HepG2 (cell line): ENCODE measurements around the gene USP12. TPM values are rescaled to one million over a fixed set of nuclear protein-coding genes. Genes with fewer than 3 reads are reported as not detected.

Source experiments
- ATAC-seq: fragments of 200-7000 bp; cut with Tn5 transposase; 3 replicates; pipeline ENCODE4 v1.9.1; 2020; ENCODE audit warnings: mild to moderate bottlenecking, moderate library complexity
- BruUV-seq: library from RNA; stranded (reverse); fragments of 400-500 nt; replicated peaks from 2 replicates; lab custom pipeline; 2021; lab: Mats Ljungman, UMichigan
- CTCF ChIA-PET: fragments of 300-600 bp; formaldehyde crosslinking; extraction: SDS; loops from one replicate; lab custom pipeline; 2021; ENCODE audit warnings: low total read pairs, inconsistent platforms, low intra/inter-chr PET ratio; lab: Yijun Ruan, JAX
- POLR2A ChIA-PET: fragments of 350-600 bp; sonication (Branson Sonifier 250); formaldehyde crosslinking; loops from one replicate; lab custom pipeline; 2020; ENCODE audit warnings: antibody characterized with exemption, inconsistent platforms; lab: Yijun Ruan, JAX
- DNase-seq: peaks from one replicate; pipeline ENCODE4 v3.0.0-alpha.2; 2015; ENCODE audit warnings: low spot score
- FAIRE-seq: peaks from 3 replicates; lab custom pipeline; 2011; peaks lifted over from hg19 to GRCh38; lab: Jason Lieb, UNC
- H2AFZ ChIP-seq: one replicate; pipeline ENCODE4 v1.6.1; 2011; ENCODE audit warnings: low read length, inconsistent platforms
- H3K27ac ChIP-seq: fragments of 300-600 bp; 3 replicates; pipeline ENCODE4 v1.8.0; 2011; ENCODE audit warnings: mixed run types, mild to moderate bottlenecking, mixed read lengths, low read length, inconsistent platforms; ENCODE audit not compliant: insufficient read depth; ENCODE audit errors: extremely low read length
- H3K27me3 ChIP-seq, 2 experiments: fragments of 200-600 bp in 1 of 2; 2 replicates in 1 of 2; 3 replicates in 1 of 2; pipeline versions ENCODE4 v1.6.0 to v1.8.0; 2011; ENCODE audit warnings: low read length in 2 of 2, mild to moderate bottlenecking in 2 of 2, moderate library complexity in 2 of 2, inconsistent platforms in 1 of 2; ENCODE audit not compliant: insufficient read depth in 2 of 2, control insufficient read depth in 1 of 2
- H3K36me3 ChIP-seq, 2 experiments: fragments of 200-600 bp in 1 of 2; replicated peaks in 1 of 2; 2 replicates in 1 of 2; 3 replicates in 1 of 2; pipeline versions ENCODE4 v1.5.1 to v1.8.0; 2011; ENCODE audit warnings: low read length in 2 of 2, inconsistent platforms in 1 of 2; ENCODE audit not compliant: insufficient read depth in 2 of 2, control insufficient read depth in 1 of 2
- H3K4me1 ChIP-seq: 2 replicates; pipeline ENCODE4 v1.5.1; 2012; ENCODE audit warnings: low read length, inconsistent platforms; ENCODE audit not compliant: insufficient read depth
- H3K4me2 ChIP-seq: 2 replicates; pipeline ENCODE4 v1.6.0; 2011; ENCODE audit warnings: low read depth, low read length, inconsistent platforms
- H3K4me3 ChIP-seq, 3 experiments: fragments of 200-600 bp in 1 of 3; sonication (generic), shearing (Covaris generic) in 1 of 3; replicated peaks in 1 of 3; 2 replicates each; pipeline ENCODE4 v1.5.1; 2011 to 2016; ENCODE audit warnings: low read length in 3 of 3, inconsistent platforms in 2 of 3, low read depth in 2 of 3, mild to moderate bottlenecking in 2 of 3, control low read depth in 1 of 3, mixed read lengths in 1 of 3; ENCODE audit not compliant: insufficient read depth in 1 of 3
- H3K79me2 ChIP-seq: one replicate; pipeline ENCODE4 v1.6.1; 2011; ENCODE audit warnings: low read length, inconsistent platforms; ENCODE audit not compliant: insufficient read depth
- H3K9ac ChIP-seq: 2 replicates; pipeline ENCODE4 v1.6.0; 2011; ENCODE audit warnings: mild to moderate bottlenecking, low read depth, low read length, inconsistent platforms; ENCODE audit not compliant: insufficient read depth
- H3K9me3 ChIP-seq: 2 replicates; pipeline ENCODE4 v1.5.1; 2012; ENCODE audit warnings: mild to moderate bottlenecking, low read length
- H4K20me1 ChIP-seq: 2 replicates; pipeline ENCODE4 v1.6.0; 2011; ENCODE audit warnings: inconsistent platforms, mild to moderate bottlenecking, low read length, moderate library complexity; ENCODE audit not compliant: insufficient read depth
- ATM ChIP-seq: fragments of 450-650 bp; IDR thresholded peaks from 2 replicates; pipeline ENCODE4 v1.7.1; 2017; ENCODE audit warnings: mild to moderate bottlenecking, borderline replicate concordance
- CREBL2 ChIP-seq: sonication (generic); formaldehyde crosslinking; IDR thresholded peaks from 2 replicates; pipeline ENCODE4 v1.8.1; 2023; ENCODE audit warnings: missing genetic modification reagents, mild to moderate bottlenecking, borderline replicate concordance
- DPF2 ChIP-seq: sonication (generic); formaldehyde crosslinking; IDR thresholded peaks from 2 replicates; pipeline ENCODE4 v1.4.0; 2020; ENCODE audit warnings: mild to moderate bottlenecking, low read depth, missing genetic modification reagents, borderline replicate concordance
- JUND ChIP-seq: sonication (generic); formaldehyde crosslinking; IDR thresholded peaks from 2 replicates; pipeline ENCODE4 v1.8.0; 2022; ENCODE audit warnings: mild to moderate bottlenecking, missing genetic modification reagents
- MED13 ChIP-seq: sonication (generic); formaldehyde crosslinking; IDR thresholded peaks from 2 replicates; pipeline ENCODE4 v1.5.0; 2020; ENCODE audit warnings: missing genetic modification reagents
- MZF1 ChIP-seq: sonication (generic); formaldehyde crosslinking; IDR thresholded peaks from 2 replicates; pipeline ENCODE4 v1.8.1; 2023; ENCODE audit warnings: mild to moderate bottlenecking, missing genetic modification reagents, borderline replicate concordance
- RXRA ChIP-seq: sonication (generic); formaldehyde crosslinking; IDR thresholded peaks from 2 replicates; pipeline ENCODE4 v1.5.1; 2020; ENCODE audit warnings: missing genetic modification reagents
- TBX2 ChIP-seq: sonication (generic); formaldehyde crosslinking; IDR thresholded peaks from 2 replicates; pipeline ENCODE4 v1.5.0; 2020; ENCODE audit warnings: missing genetic modification reagents, mild to moderate bottlenecking, borderline replicate concordance
- ZNF124 ChIP-seq: sonication (generic); formaldehyde crosslinking; IDR thresholded peaks from 2 replicates; pipeline ENCODE4 v1.4.0; 2020; ENCODE audit warnings: missing genetic modification reagents
- ZNF207 ChIP-seq: fragments of 450-650 bp; IDR thresholded peaks from 2 replicates; pipeline ENCODE4 v1.6.1; 2016; ENCODE audit warnings: antibody characterized with exemption, borderline replicate concordance
- ZNF317 ChIP-seq: sonication (generic); formaldehyde crosslinking; IDR thresholded peaks from 2 replicates; pipeline ENCODE4 v1.5.0; 2020; ENCODE audit warnings: mild to moderate bottlenecking, missing genetic modification reagents
- ZNF512 ChIP-seq: sonication (generic); formaldehyde crosslinking; IDR thresholded peaks from 2 replicates; pipeline ENCODE4 v1.4.0; 2020; ENCODE audit warnings: mild to moderate bottlenecking, missing genetic modification reagents
- ZNF550 ChIP-seq: sonication (generic); formaldehyde crosslinking; IDR thresholded peaks from 2 replicates; pipeline ENCODE4 v1.4.0; 2020; ENCODE audit warnings: mild to moderate bottlenecking, missing genetic modification reagents, borderline replicate concordance
- ZNF569 ChIP-seq: sonication (generic); formaldehyde crosslinking; IDR thresholded peaks from 2 replicates; pipeline ENCODE4 v1.5.0; 2020; ENCODE audit warnings: mild to moderate bottlenecking, missing genetic modification reagents, moderate library complexity, borderline replicate concordance
- ZNF577 ChIP-seq: sonication (generic); formaldehyde crosslinking; IDR thresholded peaks from 2 replicates; pipeline ENCODE4 v1.4.0; 2020; ENCODE audit warnings: mild to moderate bottlenecking, low read depth, missing genetic modification reagents, borderline replicate concordance
- ZNF782 ChIP-seq: sonication (generic); formaldehyde crosslinking; IDR thresholded peaks from 2 replicates; pipeline ENCODE4 v1.4.0; 2020; ENCODE audit warnings: missing genetic modification reagents, mild to moderate bottlenecking, borderline replicate concordance
- ZNF883 ChIP-seq: sonication (generic); formaldehyde crosslinking; IDR thresholded peaks from 2 replicates; pipeline ENCODE4 v1.5.1; 2020; ENCODE audit warnings: mild to moderate bottlenecking, missing genetic modification reagents; ENCODE audit errors: not compliant biosample characterization
- ZSCAN20 ChIP-seq: sonication (generic); formaldehyde crosslinking; IDR thresholded peaks from 2 replicates; pipeline ENCODE4 v1.4.0; 2020; ENCODE audit warnings: missing genetic modification reagents, mild to moderate bottlenecking, borderline replicate concordance
- WGBS: methylation state at CpG from one replicate; pipeline ENCODE4 v1.1.6; 2017; ENCODE audit warnings: low lambda C conversion rate; 5-methylcytosine and 5-hydroxymethylcytosine counted together
- in situ Hi-C: cut with HindIII; loops from 2 replicates; pipeline ENCODE4 v1.10.0; 2017; ENCODE audit warnings: low pct_unique_long_range_greater_than_20kb; ENCODE audit not compliant: extremely low pct_ligation_motif_present
- intact Hi-C: fragments of 100-400 bp; cut with micrococcal nuclease; formaldehyde crosslinking; loops from one replicate; pipeline ENCODE4 v1.10.0; 2022; ENCODE audit not compliant: unreplicated experiment
- polyA plus RNA-seq, 8 experiments: library from polyadenylated mRNA; depleted of rRNA in 3 of 8; stranded (reverse) in 7 of 8; unstranded in 1 of 8; fragments of >200 nt; fragmentation: Illumina TruSeq in 4 of 8; extraction: Trizol in 4 of 8; gene quantifications; 2 replicates each; pipeline versions ENCODE4 v1.2.1 to v1.2.3, GENCODE V29; 2011 to 2016; ENCODE audit warnings: low read depth in 4 of 8, missing spikeins in 1 of 8, mixed read lengths in 1 of 8; ENCODE audit not compliant: insufficient read depth in 1 of 8
- total RNA-seq, 5 experiments: library from RNA; depleted of rRNA; stranded (reverse); fragments of >200 nt; fragmentation: Illumina TruSeq; extraction: Trizol; gene quantifications; 2 replicates each; pipeline ENCODE4 v1.2.3, GENCODE V29; 2016; ENCODE audit warnings: low read depth in 1 of 5
- TF ChIP-seq, protein P1 (sequence below): sonication (generic); formaldehyde crosslinking; IDR thresholded peaks from 2 replicates; pipeline ENCODE4 v1.4.0; 2020; ENCODE audit warnings: missing genetic modification reagents, borderline replicate concordance
- TF ChIP-seq, protein P2 (sequence below): sonication (generic); formaldehyde crosslinking; conservative IDR thresholded peaks from 2 replicates; pipeline ENCODE4 v1.5.0; 2020; ENCODE audit warnings: missing genetic modification reagents

The USP12 gene
- total and polyA plus RNA-seq, 2 of the 13 experiments (the other 11 are each of a cell fraction or from before 2014, with no cell fraction given) = 9.8 to 19.5 TPM

DNA sequence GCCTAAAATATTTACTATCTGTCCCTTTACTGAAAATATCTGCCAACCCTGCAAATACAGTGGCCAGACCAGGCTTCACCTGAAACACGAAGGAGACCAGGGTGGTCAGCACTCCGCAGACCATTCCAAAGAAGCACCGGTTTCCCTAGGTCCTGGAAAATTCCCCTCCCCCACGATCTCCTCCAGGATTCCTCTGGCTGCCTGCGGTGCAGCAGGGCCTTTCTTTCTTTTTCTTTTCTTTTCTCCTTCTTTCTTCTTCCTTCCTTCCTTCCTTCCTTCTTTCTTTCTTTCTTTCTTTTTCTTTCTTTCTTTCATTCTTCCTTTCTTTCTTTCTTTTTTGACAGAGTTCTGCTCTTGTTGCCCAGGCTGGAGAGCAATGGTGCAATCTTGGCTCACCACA, 152.7 kb downstream of the USP12 start:
- WGBS = 6% methylated on average over 4 of the region's 5 CpGs
- TF ChIP-seq RXRA = no peak
- TF ChIP-seq ATM = no peak
- TF ChIP-seq ZNF883 (CRISPR knock-in tag) = no peak
- no peak for TF ChIP-seq CREBL2 (CRISPR knock-in tag)
- no peak for TF ChIP-seq ZNF124 (CRISPR knock-in tag)
- TF ChIP-seq, protein P1, sequence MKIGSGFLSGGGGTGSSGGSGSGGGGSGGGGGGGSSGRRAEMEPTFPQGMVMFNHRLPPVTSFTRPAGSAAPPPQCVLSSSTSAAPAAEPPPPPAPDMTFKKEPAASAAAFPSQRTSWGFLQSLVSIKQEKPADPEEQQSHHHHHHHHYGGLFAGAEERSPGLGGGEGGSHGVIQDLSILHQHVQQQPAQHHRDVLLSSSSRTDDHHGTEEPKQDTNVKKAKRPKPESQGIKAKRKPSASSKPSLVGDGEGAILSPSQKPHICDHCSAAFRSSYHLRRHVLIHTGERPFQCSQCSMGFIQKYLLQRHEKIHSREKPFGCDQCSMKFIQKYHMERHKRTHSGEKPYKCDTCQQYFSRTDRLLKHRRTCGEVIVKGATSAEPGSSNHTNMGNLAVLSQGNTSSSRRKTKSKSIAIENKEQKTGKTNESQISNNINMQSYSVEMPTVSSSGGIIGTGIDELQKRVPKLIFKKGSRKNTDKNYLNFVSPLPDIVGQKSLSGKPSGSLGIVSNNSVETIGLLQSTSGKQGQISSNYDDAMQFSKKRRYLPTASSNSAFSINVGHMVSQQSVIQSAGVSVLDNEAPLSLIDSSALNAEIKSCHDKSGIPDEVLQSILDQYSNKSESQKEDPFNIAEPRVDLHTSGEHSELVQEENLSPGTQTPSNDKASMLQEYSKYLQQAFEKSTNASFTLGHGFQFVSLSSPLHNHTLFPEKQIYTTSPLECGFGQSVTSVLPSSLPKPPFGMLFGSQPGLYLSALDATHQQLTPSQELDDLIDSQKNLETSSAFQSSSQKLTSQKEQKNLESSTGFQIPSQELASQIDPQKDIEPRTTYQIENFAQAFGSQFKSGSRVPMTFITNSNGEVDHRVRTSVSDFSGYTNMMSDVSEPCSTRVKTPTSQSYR (CRISPR knock-in tag) = peak; percentile 72; the same call in 1 of the 2 replicates
- no peak for TF ChIP-seq DPF2 (CRISPR knock-in tag)
- TF ChIP-seq TBX2 (CRISPR knock-in tag) = no peak
- TF ChIP-seq, protein P2, sequence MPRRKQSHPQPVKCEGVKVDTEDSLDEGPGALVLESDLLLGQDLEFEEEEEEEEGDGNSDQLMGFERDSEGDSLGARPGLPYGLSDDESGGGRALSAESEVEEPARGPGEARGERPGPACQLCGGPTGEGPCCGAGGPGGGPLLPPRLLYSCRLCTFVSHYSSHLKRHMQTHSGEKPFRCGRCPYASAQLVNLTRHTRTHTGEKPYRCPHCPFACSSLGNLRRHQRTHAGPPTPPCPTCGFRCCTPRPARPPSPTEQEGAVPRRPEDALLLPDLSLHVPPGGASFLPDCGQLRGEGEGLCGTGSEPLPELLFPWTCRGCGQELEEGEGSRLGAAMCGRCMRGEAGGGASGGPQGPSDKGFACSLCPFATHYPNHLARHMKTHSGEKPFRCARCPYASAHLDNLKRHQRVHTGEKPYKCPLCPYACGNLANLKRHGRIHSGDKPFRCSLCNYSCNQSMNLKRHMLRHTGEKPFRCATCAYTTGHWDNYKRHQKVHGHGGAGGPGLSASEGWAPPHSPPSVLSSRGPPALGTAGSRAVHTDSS (CRISPR knock-in tag) = no peak
- no peak for TF ChIP-seq ZNF550 (CRISPR knock-in tag)
- no peak for TF ChIP-seq JUND (CRISPR knock-in tag)
- TF ChIP-seq ZNF317 (CRISPR knock-in tag) = no peak
- TF ChIP-seq ZNF207 = no peak
- TF ChIP-seq ZSCAN20 = no peak
- peak; percentile 96 for TF ChIP-seq ZNF512 (CRISPR knock-in tag)
- TF ChIP-seq ZNF569 (CRISPR knock-in tag) = no peak
- TF ChIP-seq MZF1 = no peak
- no peak for TF ChIP-seq MED13 (CRISPR knock-in tag)
- no peak for TF ChIP-seq ZNF577 (CRISPR knock-in tag)
- no peak for TF ChIP-seq ZNF782 (CRISPR knock-in tag)

More for the DNA sequence above, 152.7 kb downstream of the USP12 start:
- peak overlapping the region; percentile 97 for H3K4me2 ChIP-seq
- H3K79me2 ChIP-seq = no peaks in the 10 kb centered on the region
- H2AFZ ChIP-seq = peak overlapping the region; percentile 92
- intact Hi-C loops = no loop called here
- FAIRE-seq (no peak), DNase-seq (no peak), ATAC-seq (no peak)
- ChIA-PET CTCF (no interaction called here), POLR2A (no interaction called here)
- H3K4me1 ChIP-seq = peaks cover 56% of the 10 kb centered on the region
- H3K9me3 ChIP-seq = no peaks in the 10 kb centered on the region
- 0 out of 5 replicates have a peak, but pooled peaks cover 0 to 5% of the 10 kb centered on the region in 2 experiments for H3K27me3 ChIP-seq
- no peaks in the 10 kb centered on the region for H3K36me3 ChIP-seq
- peak overlapping the region; percentile 33 to 63 (median 51); a peak in 5 of 6 replicates for H3K4me3 ChIP-seq
- BruUV-seq = no TSS peak
- H3K9ac ChIP-seq = 0 out of 2 replicates have a peak overlapping the region, but pooled peaks have one; percentile 35
- no peak overlapping the region for H3K27ac ChIP-seq
- H4K20me1 ChIP-seq = no peaks in the 10 kb centered on the region
- in situ Hi-C loops = no loop called here
